H1 (cell line): ENCODE measurements around the gene COL6A5. TPM values are rescaled to one million over a fixed set of nuclear protein-coding genes. Genes with fewer than 3 reads are reported as not detected.

Experiments used
- CTCF ChIA-PET: fragments of 300-600 bp; sonication (Branson Sonifier 250); formaldehyde crosslinking; loops from one replicate; lab custom pipeline; 2021; ENCODE audit not compliant: partially characterized antibody; lab: Charles Lee
- POLR2A ChIA-PET: fragments of 300-600 bp; sonication (Branson Sonifier 250); formaldehyde crosslinking; loops from one replicate; lab custom pipeline; 2021; ENCODE audit warnings: inconsistent platforms; ENCODE audit not compliant: partially characterized antibody; lab: Charles Lee
- DNase-seq, 2 experiments: peaks; one replicate each; pipeline versions ENCODE4 v3.0.0 to v3.0.0-alpha.2; 2010 to 2022; ENCODE audit warnings: low spot score in 2 of 2, low read depth in 1 of 2, mixed read lengths in 1 of 2
- FAIRE-seq: peaks from 2 replicates; lab custom pipeline; 2011; peaks lifted over from hg19 to GRCh38; lab: Jason Lieb, UNC
- H2AFZ ChIP-seq: 2 replicates; pipeline ENCODE4 v1.8.1; 2012; ENCODE audit warnings: low read length, inconsistent platforms
- H2AK5ac ChIP-seq: 2 replicates; pipeline ENCODE4 v1.6.1; 2013; ENCODE audit warnings: low read depth, low read length
- H2BK120ac ChIP-seq: replicated peaks from 2 replicates; pipeline ENCODE3; 2013; ENCODE audit warnings: low read depth, low read length, inconsistent platforms
- H2BK12ac ChIP-seq: 2 replicates; pipeline ENCODE4 v1.6.1; 2013; ENCODE audit warnings: low read depth, low read length
- H2BK15ac ChIP-seq: 2 replicates; pipeline ENCODE4 v1.6.1; 2013; ENCODE audit warnings: low read length
- H2BK20ac ChIP-seq: 2 replicates; pipeline ENCODE4 v1.6.1; 2013; ENCODE audit warnings: low read length
- H2BK5ac ChIP-seq: 2 replicates; pipeline ENCODE4 v1.6.1; 2013; ENCODE audit warnings: low read depth, low read length
- H3K14ac ChIP-seq: 2 replicates; pipeline ENCODE4 v1.6.1; 2013; ENCODE audit warnings: inconsistent platforms; ENCODE audit not compliant: insufficient read length
- H3K18ac ChIP-seq: 2 replicates; pipeline ENCODE4 v1.6.1; 2013; ENCODE audit warnings: low read length; ENCODE audit errors: extremely low read depth
- H3K23ac ChIP-seq: 2 replicates; pipeline ENCODE4 v1.6.1; 2013; ENCODE audit warnings: inconsistent platforms; ENCODE audit not compliant: insufficient read length
- H3K23me2 ChIP-seq: 2 replicates; pipeline ENCODE4 v1.6.1; 2013; ENCODE audit warnings: low read depth, low read length
- H3K27ac ChIP-seq: 2 replicates; pipeline ENCODE4 v1.6.1; 2011; ENCODE audit warnings: low read depth, low read length, inconsistent platforms
- H3K27me3 ChIP-seq, 4 experiments: replicated peaks in 1 of 4; 1 replicate in 1 of 4; 2 replicates in 3 of 4; pipeline versions ENCODE4 v1.6.1 to v1.8.1; 2011 to 2013; ENCODE audit warnings: low read length in 3 of 4, mild to moderate bottlenecking in 3 of 4, inconsistent platforms in 2 of 4, mixed read lengths in 2 of 4, moderate library complexity in 1 of 4; ENCODE audit not compliant: control insufficient read depth in 3 of 4, insufficient read depth in 3 of 4; ENCODE audit errors: extremely low read depth in 1 of 4
- H3K36me3 ChIP-seq, 4 experiments: 2 replicates each; pipeline versions ENCODE4 v1.6.1 to v1.8.1; 2011 to 2013; ENCODE audit warnings: mild to moderate bottlenecking in 4 of 4, low read length in 3 of 4, moderate library complexity in 2 of 4, control low read depth in 1 of 4, inconsistent platforms in 1 of 4; ENCODE audit not compliant: insufficient read depth in 4 of 4, control insufficient read depth in 2 of 4
- H3K4ac ChIP-seq: replicated peaks from 2 replicates; pipeline ENCODE3; 2013; ENCODE audit warnings: low read length, low read depth, mixed read lengths, inconsistent platforms; ENCODE audit not compliant: insufficient read length
- H3K4me1 ChIP-seq, 4 experiments: replicated peaks in 1 of 4; 1 replicate in 1 of 4; 2 replicates in 3 of 4; pipeline versions ENCODE4 v1.6.1 to v1.8.1; 2011 to 2013; ENCODE audit warnings: low read length in 3 of 4, inconsistent platforms in 2 of 4, mixed read lengths in 1 of 4; ENCODE audit not compliant: insufficient read depth in 4 of 4, control insufficient read depth in 3 of 4
- H3K4me2 ChIP-seq, 2 experiments: 2 replicates each; pipeline versions ENCODE4 v1.6.1 to v1.8.1; 2011 to 2013; ENCODE audit warnings: low read depth in 2 of 2, low read length in 2 of 2, control low read depth in 1 of 2, inconsistent platforms in 1 of 2, mild to moderate bottlenecking in 1 of 2; ENCODE audit not compliant: insufficient read depth in 1 of 2
- H3K4me3 ChIP-seq, 4 experiments: fragments of 200-600, 300-600 bp in 1 of 4; sonication (generic), shearing (Covaris generic), sonication (Bioruptor Twin) in 1 of 4; 2 replicates each; pipeline versions ENCODE4 v1.5.1 to v1.8.1; 2011 to 2016; ENCODE audit warnings: low read length in 4 of 4, low read depth in 3 of 4, control low read depth in 2 of 4, inconsistent platforms in 2 of 4, mild to moderate bottlenecking in 2 of 4, mixed read lengths in 1 of 4, moderate library complexity in 1 of 4; ENCODE audit not compliant: insufficient read depth in 2 of 4; ENCODE audit errors: extremely low read depth in 1 of 4
- H3K56ac ChIP-seq: replicated peaks from 2 replicates; pipeline ENCODE3; 2013; ENCODE audit warnings: low read depth, mild to moderate bottlenecking, mixed read lengths, low read length, inconsistent platforms; ENCODE audit not compliant: insufficient read length
- H3K79me1 ChIP-seq: 2 replicates; pipeline ENCODE4 v1.6.1; 2013; ENCODE audit warnings: low read depth, low read length, control low read depth
- H3K79me2 ChIP-seq, 2 experiments: 2 replicates each; pipeline versions ENCODE4 v1.6.1 to v1.8.1; 2012 to 2013; ENCODE audit warnings: low read length in 2 of 2, mild to moderate bottlenecking in 2 of 2, inconsistent platforms in 1 of 2; ENCODE audit not compliant: insufficient read depth in 2 of 2, control insufficient read depth in 1 of 2
- H3K9ac ChIP-seq, 4 experiments: replicated peaks in 1 of 4; 1 replicate in 1 of 4; 2 replicates in 3 of 4; pipeline versions ENCODE4 v1.6.1 to v1.8.1; 2011 to 2013; ENCODE audit warnings: low read depth in 3 of 4, low read length in 3 of 4, control low read depth in 2 of 4, mild to moderate bottlenecking in 2 of 4, moderate library complexity in 2 of 4, inconsistent platforms in 1 of 4; ENCODE audit errors: extremely low read depth in 1 of 4
- H3K9me3 ChIP-seq, 2 experiments: 2 replicates each; pipeline versions ENCODE4 v1.6.1 to v1.8.1; 2012 to 2013; ENCODE audit warnings: mild to moderate bottlenecking in 2 of 2, moderate library complexity in 2 of 2, control low read depth in 1 of 2, inconsistent platforms in 1 of 2, low read depth in 1 of 2, low read length in 1 of 2, mixed read lengths in 1 of 2; ENCODE audit not compliant: insufficient read depth in 2 of 2
- H4K20me1 ChIP-seq, 2 experiments: replicated peaks in 1 of 2; 2 replicates each; pipeline versions ENCODE3 to v1.8.1; 2011 to 2013; ENCODE audit warnings: inconsistent platforms in 2 of 2, low read length in 2 of 2, mild to moderate bottlenecking in 1 of 2; ENCODE audit not compliant: insufficient read depth in 2 of 2, control insufficient read depth in 1 of 2
- H4K5ac ChIP-seq: 2 replicates; pipeline ENCODE4 v1.6.1; 2013; ENCODE audit warnings: low read length, low read depth, mixed read lengths, inconsistent platforms; ENCODE audit not compliant: insufficient read length
- H4K8ac ChIP-seq: 2 replicates; pipeline ENCODE4 v1.8.0; 2013; ENCODE audit warnings: mild to moderate bottlenecking, moderate library complexity, low read length, inconsistent platforms; ENCODE audit not compliant: insufficient read depth; ENCODE audit errors: extremely low read depth
- H4K91ac ChIP-seq: replicated peaks from 2 replicates; pipeline ENCODE3; 2013; ENCODE audit warnings: low read length, mixed read lengths, inconsistent platforms; ENCODE audit not compliant: insufficient read length
- WGBS, 2 experiments: shearing (Covaris generic) in 1 of 2; methylation state at CpG; one replicate each; pipeline versions ENCODE4 v1.1.6 to v1.1.7; 2013 to 2015; ENCODE audit warnings: low lambda C conversion rate in 2 of 2, mixed read lengths in 2 of 2, inconsistent platforms in 1 of 2, low coverage in 1 of 2, missing lambda C conversion rate in 1 of 2; ENCODE audit not compliant: insufficient replicate concordance in 2 of 2, insufficient coverage in 1 of 2, insufficient read length in 1 of 2; ENCODE audit errors: extremely low coverage in 1 of 2, missing lambda C conversion rate in 1 of 2; 5-methylcytosine and 5-hydroxymethylcytosine counted together
- polyA plus RNA-seq, 7 experiments: library from polyadenylated mRNA; depleted of rRNA in 3 of 7; stranded (reverse) in 5 of 7; unstranded in 2 of 7; fragments of >200 nt in 5 of 7; fragments of 200-250 nt in 2 of 7; gene quantifications; 1 replicate in 5 of 7; 2 replicates in 1 of 7; 4 replicates in 1 of 7; pipeline versions ENCODE4 v1.2.1 to v1.2.3, GENCODE V29; 2011 to 2013; ENCODE audit warnings: missing spikeins in 2 of 7, mixed read lengths in 2 of 7
- total RNA-seq: library from RNA; stranded (reverse); fragmentation: NEBNext Ultra II Directional; extraction: Animal tissue kit (Norgen Biotek cat#: 25700); gene quantifications from 2 replicates; pipeline ENCODE4 v1.2.1, GENCODE V29; 2021

The COL6A5 gene
- total and polyA plus RNA-seq, 2 of the 8 experiments (the other 6 are each of a cell fraction or from before 2014, with no cell fraction given): 0.05 to 0.06 TPM

DNA sequence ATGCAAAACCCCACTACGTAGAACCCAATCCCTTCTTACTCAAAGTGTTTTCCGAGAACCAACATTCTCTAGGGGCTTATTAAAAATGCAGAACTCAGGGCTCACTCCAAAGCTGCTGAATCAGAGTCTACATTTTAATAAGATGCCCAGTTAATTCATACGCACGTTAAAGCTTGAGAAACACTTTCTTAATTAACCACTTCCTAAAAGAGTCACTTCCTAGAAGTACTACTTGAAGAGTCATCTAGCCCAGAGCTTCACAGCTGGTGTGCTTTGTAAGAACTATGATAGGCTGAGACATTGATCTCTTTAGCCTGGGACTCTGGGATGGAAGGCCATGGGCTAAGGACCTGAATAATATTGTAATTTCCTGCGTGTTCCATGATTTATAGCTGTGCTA is 9.0 kb downstream of the COL6A5 start:
- no peaks in the 10 kb centered on the region for H3K27me3 ChIP-seq
- ChIA-PET POLR2A (no interaction called here), CTCF (interaction anchor here (0.9 kb wide), 1 partner anchor 41 kb away, joined by 3 read pairs; no protein-coding TSS in a partner anchor)
- peak overlapping the region; percentile 1; the same call in 1 of the 2 replicates for H2AFZ ChIP-seq
- no peaks in the 10 kb centered on the region for H3K4me1 ChIP-seq
- no peak overlapping the region for H2BK15ac ChIP-seq
- H3K36me3 ChIP-seq: no peaks in the 10 kb centered on the region
- no peak for DNase-seq
- H3K23me2 ChIP-seq: no peaks in the 10 kb centered on the region
- no peak overlapping the region for H2BK20ac ChIP-seq
- H3K27ac ChIP-seq: no peak overlapping the region
- H2AK5ac ChIP-seq: no peak overlapping the region
- H3K14ac ChIP-seq: no peak overlapping the region
- H3K4me3 ChIP-seq: no peak overlapping the region
- no peaks in the 10 kb centered on the region for H3K9me3 ChIP-seq
- no peaks in the 10 kb centered on the region for H3K79me2 ChIP-seq
- no peak overlapping the region for H3K56ac ChIP-seq
- no peaks in the 10 kb centered on the region for H3K79me1 ChIP-seq
- H3K9ac ChIP-seq: no peak overlapping the region
- no peak overlapping the region for H4K91ac ChIP-seq
- H3K23ac ChIP-seq: no peak overlapping the region
- no peak overlapping the region for H4K5ac ChIP-seq
- no peak overlapping the region for H4K8ac ChIP-seq
- 93% methylated on average over 5 of the region's 5 CpGs; no CpG with 5 or more reads in 1 of the 2 experiments for WGBS, 2 experiments
- H3K4ac ChIP-seq: no peak overlapping the region
- no peaks in the 10 kb centered on the region for H4K20me1 ChIP-seq
- no peak overlapping the region for H3K18ac ChIP-seq
- H2BK120ac ChIP-seq: no peak overlapping the region
- H2BK5ac ChIP-seq: no peak overlapping the region
- no peak for FAIRE-seq
- H3K4me2 ChIP-seq: no peak overlapping the region
- no peak overlapping the region for H2BK12ac ChIP-seq
